Cardiac fibroblast (primary cell): ENCODE results near the gene EPHB6.

ENCODE experiments used
- DNase-seq, 2 donors: peaks; one replicate each; pipeline versions ENCODE4 v3.0.0 to v3.0.0-alpha.2; 2010; ENCODE audit warnings: low read depth in 2 of 2
- H3K4me3 ChIP-seq, 2 donors: replicated peaks in 1 of 2; 1 replicate in 1 of 2; 2 replicates in 1 of 2; pipeline ENCODE4 v1.5.1; 2011; ENCODE audit warnings: low read depth in 2 of 2, low read length in 2 of 2, mild to moderate bottlenecking in 2 of 2, moderate library complexity in 1 of 2
- TF ChIP-seq, protein P1 (sequence below): IDR thresholded peaks from one replicate; pipeline ENCODE4 v1.5.1; 2011; ENCODE audit warnings: low read depth, mild to moderate bottlenecking, low read length, inconsistent platforms

The EPHB6 gene

GRCh38 chr7:142882338-142882678 lies 27.4 kb downstream of the EPHB6 start:
- no peak for DNase-seq
- TF ChIP-seq, protein P1, sequence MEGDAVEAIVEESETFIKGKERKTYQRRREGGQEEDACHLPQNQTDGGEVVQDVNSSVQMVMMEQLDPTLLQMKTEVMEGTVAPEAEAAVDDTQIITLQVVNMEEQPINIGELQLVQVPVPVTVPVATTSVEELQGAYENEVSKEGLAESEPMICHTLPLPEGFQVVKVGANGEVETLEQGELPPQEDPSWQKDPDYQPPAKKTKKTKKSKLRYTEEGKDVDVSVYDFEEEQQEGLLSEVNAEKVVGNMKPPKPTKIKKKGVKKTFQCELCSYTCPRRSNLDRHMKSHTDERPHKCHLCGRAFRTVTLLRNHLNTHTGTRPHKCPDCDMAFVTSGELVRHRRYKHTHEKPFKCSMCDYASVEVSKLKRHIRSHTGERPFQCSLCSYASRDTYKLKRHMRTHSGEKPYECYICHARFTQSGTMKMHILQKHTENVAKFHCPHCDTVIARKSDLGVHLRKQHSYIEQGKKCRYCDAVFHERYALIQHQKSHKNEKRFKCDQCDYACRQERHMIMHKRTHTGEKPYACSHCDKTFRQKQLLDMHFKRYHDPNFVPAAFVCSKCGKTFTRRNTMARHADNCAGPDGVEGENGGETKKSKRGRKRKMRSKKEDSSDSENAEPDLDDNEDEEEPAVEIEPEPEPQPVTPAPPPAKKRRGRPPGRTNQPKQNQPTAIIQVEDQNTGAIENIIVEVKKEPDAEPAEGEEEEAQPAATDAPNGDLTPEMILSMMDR: no peak
- no peak overlapping the region for H3K4me3 ChIP-seq

- TF ChIP-seq, protein P1: no peak
- DNase-seq: no peak
- no peak overlapping the region for H3K4me3 ChIP-seq
Measured at GRCh38 chr7:142883145-142883544, 28.3 kb downstream of the EPHB6 start.

DNA sequence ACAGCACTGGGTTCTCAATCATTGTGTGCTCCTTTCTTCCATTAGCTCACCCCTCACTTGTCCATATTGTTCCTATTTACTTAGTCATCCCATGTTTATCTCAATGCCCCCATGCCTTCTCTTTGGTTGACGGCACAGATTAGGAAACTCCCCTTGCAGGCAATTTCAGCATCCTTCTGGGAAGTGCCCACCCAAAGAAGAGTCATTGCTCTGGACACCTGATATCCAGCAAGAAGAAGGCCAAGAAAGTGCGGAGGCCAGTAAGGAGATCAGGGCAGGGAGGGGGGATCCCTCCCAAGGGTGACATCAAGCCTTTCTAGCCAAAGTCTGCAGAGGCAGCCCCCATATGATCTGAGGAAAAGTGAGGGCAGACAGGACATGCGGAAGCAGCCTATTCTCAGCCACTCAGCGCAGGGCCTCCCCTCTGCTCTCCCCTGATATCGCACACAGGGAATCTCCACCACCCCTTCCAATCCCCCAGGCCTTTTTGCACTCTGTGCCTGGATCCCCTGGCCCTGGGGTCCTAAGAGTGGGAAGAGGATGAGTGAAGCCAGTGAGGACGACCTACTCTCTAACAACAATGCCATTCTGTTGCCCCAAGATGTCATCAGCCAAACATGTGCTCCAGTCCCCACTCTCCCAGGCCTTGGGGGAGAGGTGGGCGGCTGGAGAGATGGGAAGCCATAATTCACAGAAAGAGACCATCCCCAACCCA lies 28.9 kb downstream of the EPHB6 start:
- no peak for DNase-seq
- H3K4me3 ChIP-seq: no peak overlapping the region

DNA sequence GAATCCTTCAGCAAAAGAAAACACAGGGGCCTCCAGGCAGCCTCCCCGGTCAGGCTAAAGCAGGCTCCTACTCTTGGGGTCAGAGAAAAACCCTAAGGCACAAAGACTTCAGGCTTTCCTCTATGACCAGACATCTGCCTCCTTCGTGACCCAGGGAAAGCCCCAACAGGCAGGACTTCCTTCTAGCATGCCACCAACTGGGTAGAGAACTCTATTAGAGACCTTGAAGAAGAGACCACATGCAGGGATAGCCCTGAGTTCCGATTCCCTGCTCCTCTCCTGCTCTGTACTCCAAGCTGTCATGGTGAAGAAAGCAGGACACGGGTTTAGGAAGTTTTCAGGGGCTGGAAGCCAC lies 29.4 kb downstream of the EPHB6 start:
- no peak overlapping the region for H3K4me3 ChIP-seq
- DNase-seq: no peak
- TF ChIP-seq, protein P1: no peak

More for the DNA sequence above, 28.9 kb downstream of the EPHB6 start:
- TF ChIP-seq, protein P1: no peak

GRCh38 chr7:142885311-142886230 lies 30.7 kb downstream of the EPHB6 start, which contains the start of gene TRPV6:
TRPV6 (minus strand) TSS chr7:142885745.
- no peak within 1 kb of the TSS for H3K4me3 ChIP-seq
- TF ChIP-seq, protein P1: no peak
- DNase-seq: no peak

DNA sequence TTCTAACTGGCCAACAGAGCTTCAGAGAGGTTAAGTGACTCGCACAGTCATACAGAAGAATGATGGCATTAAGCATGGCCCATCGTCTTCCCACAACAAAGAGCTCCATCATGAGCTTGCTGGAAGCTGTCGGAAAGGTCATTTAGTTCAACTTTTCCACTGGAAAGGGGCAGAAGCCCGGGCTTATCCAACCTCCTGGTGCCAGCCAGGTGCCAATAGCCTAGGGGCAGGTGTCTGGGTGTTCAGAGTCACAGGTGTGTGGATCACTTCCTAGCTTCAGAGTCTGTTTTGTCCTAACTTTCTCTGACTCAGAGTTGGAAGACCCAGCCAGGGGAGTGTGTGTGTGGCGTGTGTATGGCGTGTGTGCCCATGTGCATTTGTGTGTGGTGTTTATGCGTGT lies 32.0 kb downstream of the EPHB6 start:
- H3K4me3 ChIP-seq: no peak overlapping the region
- DNase-seq: no peak
- TF ChIP-seq, protein P1: no peak
